Activated naive CD4-positive, alpha-beta T cell treated with anti-CD3 and anti-CD28 coated beads, Interleukin-2, amount 50 U/mL, for 24 hours (primary cell): ENCODE data around the gene LGALS1.

ENCODE experiments used
- H3K27ac Mint-ChIP-seq: one replicate; pipeline ENCODE4 v1.8.0; 2021; ENCODE audit warnings: mild to moderate bottlenecking, mixed read lengths
- H3K27me3 Mint-ChIP-seq: one replicate; pipeline ENCODE4 v1.8.0; 2021; ENCODE audit warnings: mixed read lengths
- H3K36me3 Mint-ChIP-seq: one replicate; pipeline ENCODE4 v1.8.0; 2021; ENCODE audit warnings: mixed read lengths
- H3K4me1 Mint-ChIP-seq: one replicate; pipeline ENCODE4 v1.8.0; 2021; ENCODE audit warnings: mixed read lengths
- H3K4me3 Mint-ChIP-seq: one replicate; pipeline ENCODE4 v1.8.0; 2021; ENCODE audit warnings: mild to moderate bottlenecking, mixed read lengths
- H3K9me3 Mint-ChIP-seq: one replicate; pipeline ENCODE4 v1.8.0; 2021; ENCODE audit warnings: mixed read lengths

The LGALS1 gene

DNA sequence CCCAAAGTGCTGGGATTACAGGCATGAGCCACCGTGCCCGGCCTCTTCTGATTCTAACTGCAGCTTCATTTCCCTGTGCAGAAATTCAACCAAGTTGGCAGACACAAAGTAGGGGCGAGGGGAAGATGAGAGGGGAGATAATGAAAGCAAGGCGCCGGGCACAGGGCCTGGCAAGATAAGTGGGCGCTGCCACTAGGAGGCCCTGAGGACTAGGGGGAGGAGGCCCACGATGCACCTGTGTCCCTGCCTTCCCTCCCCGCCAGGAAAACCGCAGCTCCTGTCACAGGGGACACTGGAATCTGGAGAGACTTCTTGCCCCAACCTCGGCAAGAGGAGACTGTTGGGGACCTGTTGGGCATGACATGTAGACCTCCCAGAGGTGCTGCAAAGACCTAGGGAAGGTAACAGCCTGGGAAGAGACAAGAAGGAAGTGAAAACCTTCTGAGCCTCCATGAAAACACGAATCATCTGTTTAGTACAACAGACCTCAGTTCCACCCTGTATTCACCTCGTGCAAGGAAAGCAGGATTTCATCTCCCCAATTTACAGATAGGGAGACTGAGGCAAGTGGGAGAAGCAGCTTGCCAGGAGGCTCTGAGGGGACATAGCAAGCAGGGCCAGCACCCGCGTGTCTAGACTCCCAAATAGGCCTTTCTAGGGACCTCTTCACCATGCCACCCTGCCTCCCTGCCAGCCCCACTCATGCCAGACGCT lies 3.1 kb upstream of the LGALS1 start:
- no peaks in the 10 kb centered on the region for H3K36me3 Mint-ChIP-seq
- H3K4me1 Mint-ChIP-seq = peaks cover 58% of the 10 kb centered on the region
- H3K27ac Mint-ChIP-seq = peak overlapping the region; percentile 35
- no peaks in the 10 kb centered on the region for H3K9me3 Mint-ChIP-seq
- peak overlapping the region; percentile 19 for H3K4me3 Mint-ChIP-seq
- H3K27me3 Mint-ChIP-seq = no peaks in the 10 kb centered on the region

DNA sequence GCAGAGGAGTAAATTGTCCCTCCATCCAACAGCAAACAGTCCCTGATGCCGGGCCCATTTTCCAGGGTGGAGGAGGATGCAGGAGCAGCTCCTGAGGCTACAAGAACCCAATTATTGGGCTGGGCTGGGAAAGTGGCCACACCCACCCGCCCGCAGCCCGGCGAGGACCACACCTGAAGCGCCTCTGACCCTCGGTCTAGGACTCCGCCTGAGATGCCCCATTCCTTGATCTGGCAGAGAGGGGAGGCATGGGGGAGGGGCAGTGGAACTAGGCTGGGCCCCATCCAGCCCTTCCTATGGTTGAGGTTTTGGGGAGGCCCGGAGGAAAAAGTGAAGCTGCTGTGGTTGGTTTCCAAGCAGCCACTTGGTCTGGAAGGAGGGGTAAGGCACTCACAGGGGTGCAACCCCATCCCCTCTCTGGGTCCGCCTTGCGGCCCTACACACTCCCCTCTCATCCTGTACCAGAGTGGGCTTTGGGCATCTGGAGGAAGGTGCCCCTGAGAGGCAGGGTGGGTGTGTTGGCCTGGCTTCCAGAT lies 2.4 kb upstream of the LGALS1 start:
- Mint-ChIP-seq H3K27ac (no peak overlapping the region), H3K27me3 (no peaks in the 10 kb centered on the region), H3K4me3 (no peak overlapping the region), H3K4me1 (peaks cover 61% of the 10 kb centered on the region), H3K36me3 (no peaks in the 10 kb centered on the region), H3K9me3 (no peaks in the 10 kb centered on the region)

GRCh38 chr22:37674248-37674647 lies 1.2 kb upstream of the LGALS1 start:
- H3K4me1 Mint-ChIP-seq = peaks cover 63% of the 10 kb centered on the region
- H3K9me3 Mint-ChIP-seq = no peaks in the 10 kb centered on the region
- H3K27ac Mint-ChIP-seq = peak overlapping the region; percentile 82

GRCh38 chr22:37675930-37676735 lies 697 bp downstream of the LGALS1 start:
- Mint-ChIP-seq H3K36me3 (no peaks in the 10 kb centered on the region), H3K9me3 (no peaks in the 10 kb centered on the region), H3K4me3 (peak overlapping the region; percentile 91), H3K27ac (peak overlapping the region; percentile 96), H3K27me3 (no peaks in the 10 kb centered on the region), H3K4me1 (peaks cover 59% of the 10 kb centered on the region)

More at GRCh38 chr22:37674248-37674647, 1.2 kb upstream of the LGALS1 start:
- Mint-ChIP-seq H3K4me3 (peak overlapping the region; percentile 33), H3K36me3 (no peaks in the 10 kb centered on the region), H3K27me3 (no peaks in the 10 kb centered on the region)

GRCh38 chr22:37676736-37677492 lies 1.5 kb downstream of the LGALS1 start:
- Mint-ChIP-seq H3K9me3 (no peaks in the 10 kb centered on the region), H3K4me3 (peak overlapping the region; percentile 91), H3K27me3 (no peaks in the 10 kb centered on the region), H3K27ac (peak overlapping the region; percentile 96), H3K4me1 (peaks cover 58% of the 10 kb centered on the region), H3K36me3 (no peaks in the 10 kb centered on the region)

DNA sequence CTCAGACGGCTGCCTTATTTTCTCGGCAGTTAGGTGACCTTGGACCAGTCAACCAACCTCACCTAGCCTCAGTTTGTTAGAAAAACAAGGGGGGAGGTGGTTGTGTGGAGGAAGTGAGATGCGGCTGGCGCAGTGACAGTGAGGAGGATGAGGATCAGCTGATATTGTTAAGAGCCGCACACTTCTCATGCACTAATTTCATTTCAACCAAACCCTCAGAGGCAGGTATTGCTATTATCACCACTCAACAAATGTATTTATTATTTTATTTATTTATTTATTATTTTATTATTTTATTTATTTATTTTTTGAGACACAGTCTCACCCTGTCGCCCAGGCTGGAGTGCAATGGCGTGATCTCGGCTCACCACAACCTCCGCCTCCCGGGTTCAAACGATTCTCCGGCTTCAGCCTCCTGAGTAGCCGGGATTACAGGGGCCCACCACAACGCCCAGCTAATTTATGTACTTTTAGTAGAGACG lies 2.1 kb downstream of the LGALS1 start:
- Mint-ChIP-seq H3K27me3 (no peaks in the 10 kb centered on the region), H3K4me3 (peak overlapping the region; percentile 91), H3K4me1 (peaks cover 52% of the 10 kb centered on the region), H3K36me3 (no peaks in the 10 kb centered on the region), H3K9me3 (no peaks in the 10 kb centered on the region), H3K27ac (peak overlapping the region; percentile 96)

DNA sequence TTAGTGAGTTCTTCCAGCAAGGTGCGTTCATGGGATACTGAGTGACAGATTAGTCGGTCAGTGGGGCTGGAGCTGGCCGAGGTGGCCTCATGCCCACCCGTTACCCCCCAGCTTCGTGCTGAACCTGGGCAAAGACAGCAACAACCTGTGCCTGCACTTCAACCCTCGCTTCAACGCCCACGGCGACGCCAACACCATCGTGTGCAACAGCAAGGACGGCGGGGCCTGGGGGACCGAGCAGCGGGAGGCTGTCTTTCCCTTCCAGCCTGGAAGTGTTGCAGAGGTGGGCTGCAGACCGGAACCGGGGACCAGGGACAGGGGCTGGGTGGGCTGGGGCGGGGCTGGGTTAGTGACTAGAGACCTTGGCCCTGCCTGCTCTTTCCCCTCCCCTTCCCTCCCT lies 2.9 kb downstream of the LGALS1 start:
- Mint-ChIP-seq H3K9me3 (no peaks in the 10 kb centered on the region), H3K36me3 (no peaks in the 10 kb centered on the region), H3K27ac (no peak overlapping the region), H3K27me3 (no peaks in the 10 kb centered on the region), H3K4me1 (peaks cover 50% of the 10 kb centered on the region), H3K4me3 (no peak overlapping the region)

- no peaks in the 10 kb centered on the region for H3K9me3 Mint-ChIP-seq
- H3K27ac Mint-ChIP-seq = peak overlapping the region; percentile 75
- no peaks in the 10 kb centered on the region for H3K27me3 Mint-ChIP-seq
- no peak overlapping the region for H3K4me3 Mint-ChIP-seq
- peaks cover 40% of the 10 kb centered on the region for H3K4me1 Mint-ChIP-seq
- H3K36me3 Mint-ChIP-seq = no peaks in the 10 kb centered on the region
These were observed 4.2 kb downstream of the LGALS1 start for GRCh38 chr22:37679670-37680069.

DNA sequence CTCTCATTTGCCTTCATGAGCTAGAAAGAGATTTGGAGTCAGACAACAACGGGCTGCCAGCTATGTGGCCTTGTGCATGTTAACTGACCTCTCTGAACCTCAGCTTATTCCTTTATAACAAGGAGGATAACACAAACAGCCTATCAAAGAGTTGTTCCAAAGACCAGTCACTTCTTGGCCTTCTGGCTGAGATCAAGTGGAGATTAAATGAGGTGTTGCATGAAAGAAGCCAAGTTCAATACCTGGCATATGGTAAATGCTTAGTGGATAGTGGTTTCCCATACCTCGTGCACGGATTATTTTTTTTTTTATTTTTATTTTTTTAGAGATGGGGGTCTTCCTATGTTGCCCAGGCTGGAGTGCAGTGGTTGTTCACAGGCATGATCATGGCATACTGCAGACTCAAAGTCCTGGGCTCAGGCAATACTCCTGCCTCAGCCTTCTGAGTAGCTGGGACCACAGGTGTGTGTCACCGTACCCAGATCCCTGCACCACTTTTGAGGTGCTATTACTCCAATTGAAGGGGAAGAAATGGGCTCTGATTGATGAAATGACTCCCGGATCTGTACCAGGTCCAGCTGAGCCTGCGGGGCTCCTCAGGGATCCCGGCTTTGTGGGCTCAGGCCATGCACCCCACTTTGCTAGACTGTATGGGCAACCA lies 4.9 kb downstream of the LGALS1 start:
- H3K4me1 Mint-ChIP-seq = peaks cover 35% of the 10 kb centered on the region
- no peaks in the 10 kb centered on the region for H3K27me3 Mint-ChIP-seq
- no peak overlapping the region for H3K4me3 Mint-ChIP-seq
- no peaks in the 10 kb centered on the region for H3K9me3 Mint-ChIP-seq
- no peaks in the 10 kb centered on the region for H3K36me3 Mint-ChIP-seq
- H3K27ac Mint-ChIP-seq = no peak overlapping the region

DNA sequence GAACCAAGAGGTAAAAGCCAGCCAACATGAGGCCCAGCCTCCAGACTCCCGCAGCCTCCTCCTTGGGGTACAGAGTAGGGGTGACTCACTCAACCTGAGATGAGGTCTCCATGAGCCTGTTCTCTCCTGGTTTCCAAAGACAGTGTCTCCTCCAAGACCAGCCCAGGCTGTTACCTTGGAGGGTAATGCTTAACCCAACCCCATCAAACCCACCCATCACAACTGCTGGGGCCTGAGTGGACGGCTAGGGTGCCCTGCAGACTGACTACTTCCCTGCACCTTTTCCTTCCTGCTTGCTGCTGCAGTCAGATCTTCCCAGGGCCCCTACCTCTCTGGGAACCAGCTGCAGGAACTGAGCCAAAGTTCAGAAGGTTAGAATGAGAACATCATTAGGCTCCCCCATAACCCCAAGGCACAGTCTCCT lies 5.6 kb downstream of the LGALS1 start:
- no peaks in the 10 kb centered on the region for H3K36me3 Mint-ChIP-seq
- no peak overlapping the region for H3K4me3 Mint-ChIP-seq
- H3K9me3 Mint-ChIP-seq = no peaks in the 10 kb centered on the region
- H3K4me1 Mint-ChIP-seq = peaks cover 30% of the 10 kb centered on the region
- no peak overlapping the region for H3K27ac Mint-ChIP-seq
- no peaks in the 10 kb centered on the region for H3K27me3 Mint-ChIP-seq

DNA sequence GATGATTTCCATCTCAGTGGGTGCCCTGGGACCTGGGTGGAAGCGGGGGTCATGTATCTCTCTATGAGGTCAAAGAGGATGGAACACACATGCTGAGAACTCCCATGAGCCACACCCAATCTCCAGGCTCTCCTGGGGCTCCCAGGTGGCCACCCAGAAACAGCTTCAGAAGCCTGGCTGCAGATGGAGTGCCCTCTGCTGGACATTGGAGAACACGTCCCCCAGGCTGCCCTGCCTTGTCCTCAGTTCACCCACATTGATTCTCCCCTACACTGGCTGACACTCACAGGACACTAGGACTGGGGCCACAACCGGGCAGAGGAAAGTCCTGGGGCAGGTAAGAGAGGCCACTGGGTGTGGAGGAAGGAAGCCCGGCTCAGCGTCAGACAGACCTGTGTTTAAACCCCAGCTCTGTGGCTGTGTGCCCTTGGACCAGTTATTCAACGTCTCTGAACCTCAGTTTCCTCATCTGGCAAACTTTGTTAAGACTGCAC lies 6.2 kb downstream of the LGALS1 start:
- no peak overlapping the region for H3K4me3 Mint-ChIP-seq
- H3K4me1 Mint-ChIP-seq = peaks cover 30% of the 10 kb centered on the region
- no peaks in the 10 kb centered on the region for H3K36me3 Mint-ChIP-seq
- H3K27me3 Mint-ChIP-seq = no peaks in the 10 kb centered on the region
- H3K27ac Mint-ChIP-seq = peak overlapping the region; percentile 81
- no peaks in the 10 kb centered on the region for H3K9me3 Mint-ChIP-seq

- peaks cover 34% of the 10 kb centered on the region for H3K4me1 Mint-ChIP-seq
- no peaks in the 10 kb centered on the region for H3K9me3 Mint-ChIP-seq
- no peaks in the 10 kb centered on the region for H3K27me3 Mint-ChIP-seq
- H3K36me3 Mint-ChIP-seq = peaks cover 10% of the 10 kb centered on the region
- H3K4me3 Mint-ChIP-seq = peak overlapping the region; percentile 98
- no peak overlapping the region for H3K27ac Mint-ChIP-seq
These were observed 9.6 kb downstream of the LGALS1 start for GRCh38 chr22:37684803-37685615.

GRCh38 chr22:37686002-37686982 lies 10.9 kb downstream of the LGALS1 start, which contains the start of gene NOL12:
NOL12 (plus strand) TSS chr22:37686343; CDS start chr22:37686393, 50 bp downstream.
- Mint-ChIP-seq H3K4me1 (peaks cover 30% of the 10 kb centered on the region), H3K27ac (peak within 1 kb of the TSS; percentile 98), H3K27me3 (no peaks in the 10 kb centered on the region), H3K9me3 (no peaks in the 10 kb centered on the region), H3K36me3 (peaks cover 13% of the 10 kb centered on the region), H3K4me3 (peak within 1 kb of the TSS; percentile 98)
